Smooth muscle cell of the brain vasculature (primary cell): ENCODE measurements around the gene EDNRA.
A peak's percentile ranks its signal among the peaks of the same experiment; 100 is the strongest.
"Not testable (repeated sequence)": the region's sequence is repeated elsewhere in the genome, so short reads cannot be mapped to it uniquely, and the experiment has no call there.

ENCODE experiments used
- DNase-seq: peaks from one replicate; pipeline ENCODE4 v3.0.0-alpha.2; 2012; ENCODE audit warnings: low read depth, low spot score

EDNRA gene

GRCh38 chr4:147480891-147481576 lies at the start of gene EDNRA:
Gene EDNRA (plus strand): TSS chr4:147481097. CDS start chr4:147485682, 4,585 bp downstream.
- no peak for DNase-seq

- DNase-seq: not testable (repeated sequence)
Measured at GRCh38 chr4:147434370-147434769, 46.5 kb upstream of the EDNRA start.

GRCh38 chr4:147440442-147440841 lies 40.5 kb upstream of the EDNRA start:
- no peak for DNase-seq

- DNase-seq: no peak
Measured at GRCh38 chr4:147447786-147448185, 33.1 kb upstream of the EDNRA start.

GRCh38 chr4:147453561-147454141 lies 27.2 kb upstream of the EDNRA start:
- no peak for DNase-seq

- DNase-seq: no peak
Measured at GRCh38 chr4:147456706-147457105, 24.2 kb upstream of the EDNRA start.

- DNase-seq: no peak
Measured at GRCh38 chr4:147461161-147461560, 19.7 kb upstream of the EDNRA start.

GRCh38 chr4:147463065-147463464 lies 17.8 kb upstream of the EDNRA start:
- DNase-seq: no peak

GRCh38 chr4:147465461-147465860 lies 15.4 kb upstream of the EDNRA start:
- DNase-seq: no peak

GRCh38 chr4:147477439-147477838 lies 3.5 kb upstream of the EDNRA start:
- no peak for DNase-seq

GRCh38 chr4:147479376-147479775 lies 1.5 kb upstream of the EDNRA start:
- no peak for DNase-seq

- DNase-seq: no peak
Measured at GRCh38 chr4:147479786-147480185, 1.1 kb upstream of the EDNRA start.

GRCh38 chr4:147480502-147480890 lies 401 bp upstream of the EDNRA start:
- DNase-seq: no peak

- no peak for DNase-seq
Measured at GRCh38 chr4:147481577-147482109, 746 bp downstream of the EDNRA start.

- DNase-seq: no peak
Measured at GRCh38 chr4:147482281-147482680, 1.4 kb downstream of the EDNRA start.

GRCh38 chr4:147485167-147485566 lies 4.3 kb downstream of the EDNRA start:
- DNase-seq: no peak

GRCh38 chr4:147487616-147488015 lies 6.7 kb downstream of the EDNRA start:
- no peak for DNase-seq

- DNase-seq: no peak
Measured at GRCh38 chr4:147488556-147488955, 7.7 kb downstream of the EDNRA start.

GRCh38 chr4:147491086-147491485 lies 10.2 kb downstream of the EDNRA start:
- no peak for DNase-seq

GRCh38 chr4:147492306-147492705 lies 11.4 kb downstream of the EDNRA start:
- DNase-seq: no peak

GRCh38 chr4:147492761-147493160 lies 11.9 kb downstream of the EDNRA start:
- DNase-seq: peak; percentile 44

- DNase-seq: no peak
Measured at GRCh38 chr4:147493307-147493706, 12.4 kb downstream of the EDNRA start.

GRCh38 chr4:147494301-147494700 lies 13.4 kb downstream of the EDNRA start:
- no peak for DNase-seq
